Measurements from ENCODE around the gene CCDC57. TPM values are rescaled to one million over a fixed set of nuclear protein-coding genes. Genes with fewer than 3 reads are reported as not detected.

Gene CCDC57
- total and polyA plus RNA-seq, 2 of the 8 experiments (the other 6 are each of a cell fraction or from before 2014, with no cell fraction given) = 8.4 to 12.9 TPM

- no peak for TF ChIP-seq KDM1A (IDR thresholded peaks at IDR 0.05; ENCODE audit: borderline replicate concordance, low read length)
- TF ChIP-seq CREB1 (IDR thresholded peaks at IDR 0.05) = no peak
- TF ChIP-seq EZH2 (IDR thresholded peaks at IDR 0.05; ENCODE audit: low read depth, low read length, severe bottlenecking) = no peak
- no peak for TF ChIP-seq GABPA (IDR thresholded peaks at IDR 0.05; ENCODE audit: borderline replicate concordance, insufficient read depth, low read length)
- TF ChIP-seq USF2 (IDR thresholded peaks at IDR 0.05; ENCODE audit: low read length) = no peak
- TF ChIP-seq TAF7 (optimal IDR thresholded peaks at IDR 0.05; ENCODE audit: borderline replicate concordance, low read depth, low read length) = no peak
- no peak for TF ChIP-seq BACH1 (IDR thresholded peaks at IDR 0.05; ENCODE audit: low read length)
These were observed 107.7 kb downstream of the CCDC57 start (continued) for GRCh38 chr17:82104797-82105416.
